GM12891 (cell line): ENCODE results near the gene CDH13.

Experiments used
- PAX5 ChIP-seq: IDR thresholded peaks from 2 replicates; pipeline ENCODE4 v1.6.1; 2011; ENCODE audit warnings: low read length, moderate library complexity, mild to moderate bottlenecking; ENCODE audit not compliant: insufficient read depth, severe bottlenecking
- POLR2A ChIP-seq: IDR thresholded peaks from 2 replicates; pipeline ENCODE4 v1.6.1; 2011; ENCODE audit warnings: low read depth, low read length, control low read depth
- POLR2AphosphoS5 ChIP-seq: IDR thresholded peaks from 2 replicates; pipeline ENCODE4 v1.6.1; 2011; ENCODE audit warnings: low read depth, low read length, control low read depth
- TAF1 ChIP-seq: IDR thresholded peaks from 2 replicates; pipeline ENCODE4 v1.6.1; 2011; ENCODE audit warnings: low read depth, low read length, control low read depth

GRCh38 chr16:82999711-83000110 is 372.9 kb downstream of the CDH13 start:
- TF ChIP-seq POLR2A (no peak), POLR2AphosphoS5 (no peak), TAF1 (no peak), PAX5 (no peak)
